PFSK-1 (cell line): ENCODE measurements around the gene DCTN2.

Experiments
- FOXP2 ChIP-seq: optimal IDR thresholded peaks from 2 replicates; pipeline ENCODE3; 2011; ENCODE audit warnings: borderline replicate concordance, control low read depth, inconsistent platforms; ENCODE audit not compliant: insufficient read depth; ENCODE audit errors: extremely low read length, extremely low read depth
- POLR2AphosphoS5 ChIP-seq: IDR thresholded peaks from 2 replicates; pipeline ENCODE4 v1.6.1; 2012; ENCODE audit warnings: low read depth, mild to moderate bottlenecking, control low read depth, low read length, moderate library complexity
- SIN3A ChIP-seq: IDR thresholded peaks from 2 replicates; pipeline ENCODE4 v1.6.1; 2012; ENCODE audit warnings: mild to moderate bottlenecking, low read length, moderate library complexity, borderline replicate concordance; ENCODE audit not compliant: insufficient read depth
- TAF1 ChIP-seq: IDR thresholded peaks from 2 replicates; pipeline ENCODE4 v1.6.1; 2012; ENCODE audit warnings: low read length, control low read depth, borderline replicate concordance; ENCODE audit not compliant: insufficient read depth
- TF ChIP-seq, protein P1 (sequence below), 2 experiments: IDR thresholded peaks; 2 replicates each; pipeline versions ENCODE4 v1.6.1 to v1.8.0; 2011 to 2012; ENCODE audit warnings: low read depth in 2 of 2, low read length in 2 of 2, control low read depth in 1 of 2, inconsistent platforms in 1 of 2, mild to moderate bottlenecking in 1 of 2, moderate library complexity in 1 of 2; ENCODE audit not compliant: insufficient read depth in 1 of 2

Gene DCTN2

DNA sequence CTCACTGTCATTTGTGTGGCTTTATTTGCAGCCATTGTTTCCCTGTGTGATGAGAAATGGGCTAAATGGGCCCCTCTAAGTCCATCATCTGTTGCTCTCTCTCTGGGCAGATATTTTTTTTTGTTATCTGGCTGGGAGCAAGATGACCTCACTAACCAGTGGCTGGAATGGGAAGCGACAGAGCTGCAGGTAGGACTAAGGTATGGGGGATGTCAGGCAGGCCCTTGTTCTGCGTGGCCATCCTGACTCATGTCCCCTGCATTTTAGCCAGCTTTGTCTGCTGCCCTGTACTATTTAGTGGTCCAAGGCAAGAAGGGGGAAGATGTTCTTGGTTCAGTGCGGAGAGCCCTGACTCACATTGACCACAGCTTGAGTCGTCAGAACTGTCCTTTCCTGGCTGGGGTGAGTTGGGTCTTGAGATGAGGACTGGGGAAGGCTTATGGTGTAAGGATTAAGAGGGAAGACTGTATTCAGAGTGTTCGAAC lies 57.8 kb downstream of the DCTN2 start:
- TF ChIP-seq SIN3A (no peak), TAF1 (no peak), POLR2AphosphoS5 (no peak)
- TF ChIP-seq, protein P1, sequence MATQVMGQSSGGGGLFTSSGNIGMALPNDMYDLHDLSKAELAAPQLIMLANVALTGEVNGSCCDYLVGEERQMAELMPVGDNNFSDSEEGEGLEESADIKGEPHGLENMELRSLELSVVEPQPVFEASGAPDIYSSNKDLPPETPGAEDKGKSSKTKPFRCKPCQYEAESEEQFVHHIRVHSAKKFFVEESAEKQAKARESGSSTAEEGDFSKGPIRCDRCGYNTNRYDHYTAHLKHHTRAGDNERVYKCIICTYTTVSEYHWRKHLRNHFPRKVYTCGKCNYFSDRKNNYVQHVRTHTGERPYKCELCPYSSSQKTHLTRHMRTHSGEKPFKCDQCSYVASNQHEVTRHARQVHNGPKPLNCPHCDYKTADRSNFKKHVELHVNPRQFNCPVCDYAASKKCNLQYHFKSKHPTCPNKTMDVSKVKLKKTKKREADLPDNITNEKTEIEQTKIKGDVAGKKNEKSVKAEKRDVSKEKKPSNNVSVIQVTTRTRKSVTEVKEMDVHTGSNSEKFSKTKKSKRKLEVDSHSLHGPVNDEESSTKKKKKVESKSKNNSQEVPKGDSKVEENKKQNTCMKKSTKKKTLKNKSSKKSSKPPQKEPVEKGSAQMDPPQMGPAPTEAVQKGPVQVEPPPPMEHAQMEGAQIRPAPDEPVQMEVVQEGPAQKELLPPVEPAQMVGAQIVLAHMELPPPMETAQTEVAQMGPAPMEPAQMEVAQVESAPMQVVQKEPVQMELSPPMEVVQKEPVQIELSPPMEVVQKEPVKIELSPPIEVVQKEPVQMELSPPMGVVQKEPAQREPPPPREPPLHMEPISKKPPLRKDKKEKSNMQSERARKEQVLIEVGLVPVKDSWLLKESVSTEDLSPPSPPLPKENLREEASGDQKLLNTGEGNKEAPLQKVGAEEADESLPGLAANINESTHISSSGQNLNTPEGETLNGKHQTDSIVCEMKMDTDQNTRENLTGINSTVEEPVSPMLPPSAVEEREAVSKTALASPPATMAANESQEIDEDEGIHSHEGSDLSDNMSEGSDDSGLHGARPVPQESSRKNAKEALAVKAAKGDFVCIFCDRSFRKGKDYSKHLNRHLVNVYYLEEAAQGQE (IDR thresholded peaks at IDR 0.05; ENCODE audit: insufficient read depth in 1 of 2, low read depth in 2 of 2, low read length in 2 of 2) = no peak

DNA sequence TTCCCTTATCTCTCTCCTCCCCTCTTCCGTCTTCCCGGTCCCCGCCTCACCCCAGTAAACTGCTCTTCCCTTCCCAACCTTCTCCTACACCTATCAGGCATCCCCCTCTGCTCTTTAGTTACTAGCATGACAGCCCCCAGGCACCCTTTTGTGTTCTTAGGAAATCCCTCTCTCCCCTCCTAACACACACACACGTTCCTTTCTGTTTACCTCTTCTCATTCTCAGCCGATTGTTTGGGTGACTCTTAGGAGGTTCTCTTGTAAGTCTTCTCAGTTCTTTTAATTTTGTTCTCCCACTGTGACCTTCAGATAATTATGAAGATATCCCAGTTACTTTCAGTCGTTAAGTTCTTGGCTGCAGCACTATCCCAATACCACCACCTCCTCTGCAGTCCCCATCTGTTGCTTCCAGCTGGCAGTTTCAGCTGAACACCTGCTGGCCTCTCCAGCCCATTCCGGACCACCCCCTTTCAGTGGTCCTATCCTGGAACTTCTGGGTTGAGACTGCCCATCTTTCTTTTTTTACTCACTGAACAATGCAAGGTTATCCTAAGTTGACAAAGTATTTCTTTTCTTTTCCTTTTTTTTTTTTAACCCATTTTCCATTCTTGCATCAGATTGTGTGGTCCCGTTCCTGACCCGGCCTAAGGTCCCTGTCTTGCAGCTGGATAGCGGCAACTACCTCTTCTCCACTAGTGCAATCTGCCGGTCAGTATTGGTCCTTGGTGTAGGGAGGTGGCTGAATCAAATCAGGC lies 58.4 kb downstream of the DCTN2 start:
- TF ChIP-seq POLR2AphosphoS5 (no peak), TAF1 (no peak), FOXP2 (no peak), SIN3A (no peak)
- TF ChIP-seq, protein P1 (IDR thresholded peaks at IDR 0.05; ENCODE audit: insufficient read depth in 1 of 2, low read depth in 2 of 2, low read length in 2 of 2) = no peak

DNA sequence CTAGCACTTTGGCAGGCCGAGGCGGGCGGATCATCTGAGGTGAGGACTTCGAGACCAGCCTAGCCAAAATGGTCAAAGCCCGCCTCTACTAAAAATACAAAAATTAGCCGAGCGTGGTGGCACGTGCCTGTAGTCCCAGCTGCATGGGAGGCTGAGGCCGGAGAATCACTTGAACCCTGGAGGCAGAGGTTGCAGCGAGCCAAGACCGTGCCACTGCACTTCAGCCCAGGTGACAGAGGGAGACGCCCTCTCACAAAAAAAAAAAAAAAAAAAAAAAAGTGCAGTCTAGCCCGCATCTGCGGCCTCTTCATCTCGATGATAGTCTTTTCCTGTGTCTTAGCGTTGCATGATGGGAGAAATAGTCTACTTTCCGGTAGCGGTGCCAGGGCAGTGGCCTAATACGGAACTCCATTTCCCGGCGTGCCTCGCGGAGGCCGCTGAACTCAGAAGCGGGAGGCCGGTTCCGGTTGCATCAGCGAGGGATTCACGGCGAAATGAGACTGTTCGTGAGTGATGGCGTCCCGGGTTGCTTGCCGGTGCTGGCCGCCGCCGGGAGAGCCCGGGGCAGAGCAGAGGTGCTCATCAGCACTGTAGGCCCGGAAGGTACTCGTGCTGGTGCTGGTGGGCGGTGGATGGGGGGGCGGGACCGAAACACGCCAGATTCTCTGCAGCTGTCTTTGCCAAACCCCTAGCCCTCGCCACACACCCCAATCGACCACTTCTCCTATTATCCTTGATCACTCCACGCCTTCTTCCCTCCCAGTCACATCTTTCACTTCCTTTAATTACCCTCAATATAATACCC lies 59.2 kb downstream of the DCTN2 start, which contains the start of gene MARS1:
Gene MARS1 (plus strand): TSS at position 472 of the 805 bp plus-strand sequence. CDS start 23 bp downstream, at position 495.
- TF ChIP-seq FOXP2 (peak; percentile 57), SIN3A (0 out of 2 replicates have a peak, but pooled peaks have one; percentile 15), POLR2AphosphoS5 (peak; percentile 91), TAF1 (peak; percentile 76; the same call in 1 of the 2 replicates)
- TF ChIP-seq, protein P1 (IDR thresholded peaks at IDR 0.05; ENCODE audit: insufficient read depth in 1 of 2, low read depth in 2 of 2, low read length in 2 of 2) = no peak

DNA sequence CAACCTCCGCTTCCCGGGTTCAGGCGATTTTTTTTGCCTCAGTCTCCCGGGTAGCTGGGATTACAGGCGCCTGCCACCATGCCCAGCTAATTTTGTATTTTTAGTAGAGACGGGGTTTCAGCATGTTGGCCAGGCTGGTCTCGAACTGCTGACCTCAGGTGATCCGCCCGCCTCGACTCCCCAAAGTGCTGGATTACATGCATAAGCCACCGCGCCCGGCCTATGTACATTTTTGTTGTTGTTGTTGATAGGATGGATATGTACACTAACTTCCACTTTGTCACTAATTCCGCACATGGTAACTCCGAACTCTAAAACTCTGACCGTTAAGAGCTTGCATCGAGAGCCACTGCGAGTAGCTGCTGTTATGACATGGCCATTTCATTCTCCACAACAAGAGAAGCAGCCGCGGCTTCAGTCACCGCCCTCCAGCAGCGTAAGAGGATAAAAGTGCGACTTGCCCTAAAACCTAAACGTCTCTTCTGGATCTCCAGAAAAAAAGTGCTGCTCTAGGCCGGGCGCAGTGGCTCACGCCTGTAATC lies 59.9 kb downstream of the DCTN2 start:
- TF ChIP-seq TAF1 (no peak), POLR2AphosphoS5 (no peak), FOXP2 (no peak), SIN3A (no peak)
- TF ChIP-seq, protein P1 (IDR thresholded peaks at IDR 0.05; ENCODE audit: insufficient read depth in 1 of 2, low read depth in 2 of 2, low read length in 2 of 2) = no peak
